AG04449 (cell line): Measurements from ENCODE around the gene SLIT3.

Experiments used
- CTCF ChIA-PET: fragments of 350-600 bp; formaldehyde crosslinking; extraction: SDS; loops from one replicate; lab custom pipeline; 2021; ENCODE audit warnings: antibody characterized with exemption; lab: Yijun Ruan, JAX
- POLR2A ChIA-PET: fragments of 400-600, 350-600 bp; formaldehyde crosslinking; extraction: SDS; loops from one replicate; lab custom pipeline; 2020; ENCODE audit warnings: antibody characterized with exemption, inconsistent platforms; lab: Yijun Ruan, JAX
- DNase-seq: peaks from one replicate; pipeline ENCODE4 v3.0.0-alpha.2; 2010; ENCODE audit warnings: low read depth, low spot score
- H3K4me3 ChIP-seq: 2 replicates; pipeline ENCODE4 v1.5.1; 2011; ENCODE audit warnings: low read depth, mild to moderate bottlenecking, control low read depth, low read length
- TF ChIP-seq, protein P1 (sequence below): IDR thresholded peaks from one replicate; pipeline ENCODE4 v1.5.1; 2011; ENCODE audit warnings: mild to moderate bottlenecking, moderate library complexity, low read length, control low read depth, inconsistent platforms; ENCODE audit not compliant: insufficient read depth; ENCODE audit errors: missing control alignments

Gene SLIT3

DNA sequence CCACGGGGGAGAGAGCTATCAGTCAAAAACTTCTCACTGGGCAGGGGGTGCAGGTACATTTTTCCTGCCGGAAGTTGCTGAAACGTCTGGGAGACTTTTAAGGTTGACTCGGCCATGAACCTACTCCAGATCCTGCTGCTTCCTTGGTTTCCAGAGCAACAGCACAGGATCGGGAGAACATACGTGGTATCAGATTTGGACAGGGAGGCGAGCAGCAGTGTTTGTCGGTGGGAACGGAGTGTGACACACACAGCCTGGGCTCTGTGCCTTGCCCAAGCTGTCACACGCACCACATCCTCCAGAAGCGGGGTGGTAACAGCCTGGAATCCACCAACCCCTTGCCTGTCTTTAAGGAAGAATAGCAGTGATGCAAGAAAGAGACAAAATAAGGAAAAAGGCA is 276.5 kb downstream of the SLIT3 start:
- ChIA-PET CTCF (interaction anchor here (1.4 to 1.9 kb wide), 2 partner anchors 33 to 278 kb away, joined by 4 read pairs; no protein-coding TSS in a partner anchor), POLR2A (no interaction called here)
- H3K4me3 ChIP-seq = no peak overlapping the region
- TF ChIP-seq, protein P1, sequence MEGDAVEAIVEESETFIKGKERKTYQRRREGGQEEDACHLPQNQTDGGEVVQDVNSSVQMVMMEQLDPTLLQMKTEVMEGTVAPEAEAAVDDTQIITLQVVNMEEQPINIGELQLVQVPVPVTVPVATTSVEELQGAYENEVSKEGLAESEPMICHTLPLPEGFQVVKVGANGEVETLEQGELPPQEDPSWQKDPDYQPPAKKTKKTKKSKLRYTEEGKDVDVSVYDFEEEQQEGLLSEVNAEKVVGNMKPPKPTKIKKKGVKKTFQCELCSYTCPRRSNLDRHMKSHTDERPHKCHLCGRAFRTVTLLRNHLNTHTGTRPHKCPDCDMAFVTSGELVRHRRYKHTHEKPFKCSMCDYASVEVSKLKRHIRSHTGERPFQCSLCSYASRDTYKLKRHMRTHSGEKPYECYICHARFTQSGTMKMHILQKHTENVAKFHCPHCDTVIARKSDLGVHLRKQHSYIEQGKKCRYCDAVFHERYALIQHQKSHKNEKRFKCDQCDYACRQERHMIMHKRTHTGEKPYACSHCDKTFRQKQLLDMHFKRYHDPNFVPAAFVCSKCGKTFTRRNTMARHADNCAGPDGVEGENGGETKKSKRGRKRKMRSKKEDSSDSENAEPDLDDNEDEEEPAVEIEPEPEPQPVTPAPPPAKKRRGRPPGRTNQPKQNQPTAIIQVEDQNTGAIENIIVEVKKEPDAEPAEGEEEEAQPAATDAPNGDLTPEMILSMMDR = no peak
- no peak for DNase-seq

DNA sequence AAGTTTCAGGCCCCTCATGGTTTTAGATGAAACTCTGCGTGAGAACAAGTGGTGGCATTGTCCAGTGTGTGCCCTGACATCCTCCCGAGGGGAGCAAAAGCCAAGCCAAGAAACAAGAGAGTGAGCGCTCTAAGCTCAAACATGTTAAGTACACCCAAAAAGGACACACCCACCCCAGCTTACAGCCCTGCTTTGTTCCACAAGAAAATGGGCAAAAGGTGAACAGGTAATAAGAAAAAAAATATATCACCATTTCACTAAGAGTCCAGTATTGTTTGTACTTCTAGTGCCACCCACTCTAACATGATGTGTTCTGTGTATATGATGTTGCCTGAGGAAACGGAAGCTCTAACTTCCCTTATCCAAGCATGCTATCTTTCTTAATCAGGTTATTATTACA is 278.2 kb downstream of the SLIT3 start:
- no peak for DNase-seq
- no peak overlapping the region for H3K4me3 ChIP-seq
- TF ChIP-seq, protein P1 = no peak
- CTCF ChIA-PET = interaction anchor here (1.3 to 1.9 kb wide), 2 partner anchors 35 to 280 kb away, joined by 3 to 4 read pairs; no protein-coding TSS in a partner anchor
- POLR2A ChIA-PET = no interaction called here

DNA sequence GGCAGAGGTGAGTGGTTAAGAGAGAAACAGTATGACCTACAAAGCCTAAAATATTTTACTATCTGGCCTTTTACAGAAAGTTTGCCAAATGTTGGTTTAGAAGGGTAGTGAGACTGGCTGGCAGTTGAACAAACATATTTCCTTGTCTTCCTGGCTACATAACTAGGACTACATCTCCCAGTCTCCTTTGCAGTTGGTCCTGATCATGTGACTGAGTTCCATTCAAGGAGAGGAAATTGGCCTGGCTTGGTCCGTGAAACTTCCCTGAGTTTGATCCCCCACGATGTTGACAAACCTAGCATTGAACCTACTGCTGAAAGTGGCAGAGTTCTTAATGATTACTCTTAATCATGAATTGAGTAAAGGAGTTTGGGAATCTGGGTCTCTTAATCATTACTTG is 280.8 kb downstream of the SLIT3 start:
- POLR2A ChIA-PET = no interaction called here
- H3K4me3 ChIP-seq = no peak overlapping the region

DNA sequence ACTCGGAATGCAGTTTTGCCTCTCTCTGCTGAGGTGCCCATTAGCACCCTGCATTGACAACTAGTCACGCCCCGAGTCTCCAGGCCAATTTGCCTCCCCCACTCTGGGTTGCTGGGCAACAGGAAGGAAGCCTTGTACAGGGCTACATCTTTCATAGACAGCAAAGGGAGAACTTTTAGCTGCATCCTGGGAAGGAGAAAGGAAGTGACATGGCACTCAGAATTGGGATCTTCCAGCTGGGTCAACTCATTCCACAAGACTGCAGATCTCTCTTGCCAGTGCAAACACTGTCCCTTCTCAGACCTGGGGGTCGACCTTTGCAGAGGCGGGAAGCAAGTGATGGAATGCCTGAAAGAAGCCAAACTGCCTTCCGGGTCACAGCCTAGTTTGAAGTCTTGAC is 282.0 kb downstream of the SLIT3 start:
- no peak overlapping the region for H3K4me3 ChIP-seq
- TF ChIP-seq, protein P1 = no peak
- POLR2A ChIA-PET = no interaction called here
- no peak for DNase-seq
- CTCF ChIA-PET = no interaction called here

More for the DNA sequence above, 280.8 kb downstream of the SLIT3 start:
- DNase-seq = no peak
- CTCF ChIA-PET = no interaction called here
- TF ChIP-seq, protein P1 = no peak

DNA sequence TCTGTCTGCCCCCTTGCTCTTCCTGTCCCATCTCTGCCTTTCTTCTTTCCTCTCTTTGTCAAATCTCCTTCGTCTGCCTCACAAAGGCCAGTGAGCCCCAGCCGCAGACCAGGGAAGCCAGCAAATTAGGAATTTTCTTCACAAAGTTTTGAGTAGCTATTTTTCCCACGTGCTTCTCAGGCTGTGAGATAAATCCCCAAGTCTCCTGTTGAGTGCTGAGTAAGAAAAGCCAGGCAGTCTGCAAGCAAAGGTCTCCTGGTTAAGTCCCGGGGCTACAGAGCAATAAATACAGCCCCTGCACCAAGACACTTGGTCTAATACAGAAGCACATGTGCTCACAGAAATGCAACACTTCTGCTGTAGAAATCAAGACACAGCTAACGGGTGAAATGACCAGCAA is 284.9 kb downstream of the SLIT3 start:
- TF ChIP-seq, protein P1 = no peak
- no peak overlapping the region for H3K4me3 ChIP-seq

DNA sequence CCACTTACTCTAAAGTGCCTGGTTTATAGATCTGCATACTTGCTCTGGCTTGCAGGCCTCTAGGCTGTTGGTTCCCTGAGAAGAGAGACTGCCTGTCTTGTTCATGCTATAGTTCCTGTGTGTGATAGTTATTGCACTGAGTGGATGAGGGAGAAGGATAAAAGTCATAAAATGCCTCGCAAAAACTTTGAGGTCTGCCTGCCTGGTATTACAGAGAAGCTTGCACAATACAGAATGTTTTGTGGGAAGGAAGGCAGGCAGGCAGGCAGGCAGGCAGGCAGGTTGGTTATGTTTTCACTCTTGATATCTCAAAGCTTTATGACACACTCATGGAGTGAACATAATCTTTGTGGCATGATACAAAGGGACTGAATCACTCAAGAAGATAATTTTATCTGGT is 287.1 kb downstream of the SLIT3 start:
- TF ChIP-seq, protein P1 = no peak
- DNase-seq = no peak
- POLR2A ChIA-PET = interaction anchor here (0.5 kb wide), 1 partner anchor 17 kb away, joined by 3 read pairs; no protein-coding TSS in a partner anchor
- CTCF ChIA-PET = interaction anchor here (1.0 kb wide), 1 partner anchor 27 kb away, joined by 4 read pairs; no protein-coding TSS in a partner anchor
- H3K4me3 ChIP-seq = no peak overlapping the region

More for the DNA sequence above, 284.9 kb downstream of the SLIT3 start:
- ChIA-PET POLR2A (no interaction called here), CTCF (no interaction called here)
- DNase-seq = no peak
